Keratinocyte (primary cell): ENCODE measurements around the gene KLHL6.

Experiments used
- CTCF ChIP-seq, 3 experiments: IDR thresholded peaks in 1 of 3; conservative IDR thresholded peaks in 1 of 3; optimal IDR thresholded peaks in 1 of 3; 2 replicates in 2 of 3; 3 replicates in 1 of 3; pipeline versions ENCODE3 to v1.5.1; 2011; ENCODE audit warnings: low read length in 3 of 3, mild to moderate bottlenecking in 3 of 3, moderate library complexity in 2 of 3, control low read depth in 1 of 3, inconsistent platforms in 1 of 3; ENCODE audit not compliant: insufficient read depth in 2 of 3; ENCODE audit errors: extremely low read depth in 1 of 3
- EZH2 ChIP-seq: IDR thresholded peaks from one replicate; pipeline ENCODE4 v1.6.1; 2012; ENCODE audit warnings: inconsistent platforms, mild to moderate bottlenecking, low read length, moderate library complexity

GRCh38 chr3:183558495-183558894 lies 3.0 kb upstream of the KLHL6 start:
- TF ChIP-seq EZH2 = no peak
- TF ChIP-seq CTCF (optimal IDR thresholded peaks at IDR 0.05 in 1 of 3, IDR thresholded peaks at IDR 0.05 in 1 of 3, conservative IDR thresholded peaks at IDR 0.05 in 1 of 3; ENCODE audit: extremely low read depth in 1 of 3, insufficient read depth in 2 of 3, low read length in 3 of 3) = no peak
